Stimulated activated CD4-positive, alpha-beta T cell treated with anti-CD3 and anti-CD28 coated beads, Interleukin-15, amount 100 ng/mL, for 24 hours (primary cell): ENCODE measurements around the gene RERE.
"Not testable (repeated sequence)": the region's sequence is repeated elsewhere in the genome, so short reads cannot be mapped to it uniquely, and the experiment has no call there.

ENCODE experiments used
- DNase-seq: peaks from one replicate; pipeline ENCODE4 v3.0.0-alpha.2; 2020

Gene RERE

GRCh38 chr1:8533907-8534306 is 283.5 kb downstream of the RERE start:
- no peak for DNase-seq

GRCh38 chr1:8533124-8533523 is 284.3 kb downstream of the RERE start:
- DNase-seq = no peak

- DNase-seq = no peak
Observed at GRCh38 chr1:8529901-8530300, 287.5 kb downstream of the RERE start.

- DNase-seq = no peak
Observed at GRCh38 chr1:8527941-8528340, 289.5 kb downstream of the RERE start.

GRCh38 chr1:8525558-8526275 is 291.7 kb downstream of the RERE start:
- peak; percentile 80 for DNase-seq

GRCh38 chr1:8525216-8525557 is 292.3 kb downstream of the RERE start:
- DNase-seq = peak; percentile 56

- DNase-seq = no peak
Observed at GRCh38 chr1:8524627-8525157, 292.7 kb downstream of the RERE start.

GRCh38 chr1:8523666-8524206 is 293.7 kb downstream of the RERE start:
- peak; percentile 39 for DNase-seq

GRCh38 chr1:8520483-8520966 is 296.9 kb downstream of the RERE start:
- no peak for DNase-seq

- no peak for DNase-seq
Observed at GRCh38 chr1:8519167-8519566, 298.3 kb downstream of the RERE start.

GRCh38 chr1:8518490-8518801 is 299.0 kb downstream of the RERE start:
- no peak for DNase-seq

GRCh38 chr1:8517661-8518489 is 299.6 kb downstream of the RERE start:
- no peak for DNase-seq

- peak; percentile 47 for DNase-seq
Observed at GRCh38 chr1:8516793-8517556, 300.5 kb downstream of the RERE start.

GRCh38 chr1:8516278-8516777 is 301.1 kb downstream of the RERE start:
- DNase-seq = no peak

GRCh38 chr1:8512504-8512903 is 304.9 kb downstream of the RERE start:
- peak; percentile 33 for DNase-seq

GRCh38 chr1:8510041-8510823 is 307.2 kb downstream of the RERE start:
- DNase-seq = peak; percentile 67

GRCh38 chr1:8509579-8509978 is 307.9 kb downstream of the RERE start:
- DNase-seq = no peak

- DNase-seq = no peak
Observed at GRCh38 chr1:8506995-8507615, 310.3 kb downstream of the RERE start.

GRCh38 chr1:8506456-8506855 is 311.0 kb downstream of the RERE start:
- DNase-seq = no peak

GRCh38 chr1:8503842-8504241 is 313.6 kb downstream of the RERE start:
- DNase-seq = no peak

GRCh38 chr1:8502949-8503348 is 314.5 kb downstream of the RERE start:
- DNase-seq = not testable (repeated sequence)
